B cell (primary cell): ENCODE results near the gene EPG5. TPM values are rescaled to one million over a fixed set of nuclear protein-coding genes. Genes with fewer than 3 reads are reported as not detected.

ENCODE experiments used
- ATAC-seq: fragments of 200-7000 bp; cut with Tn5 transposase; one replicate; pipeline ENCODE4 v1.10.0; 2021; ENCODE audit warnings: low read depth, mild to moderate bottlenecking, moderate number of reproducible peaks, moderate library complexity
- CTCF ChIA-PET: fragments of 350-600 bp; sonication (Branson Sonifier 250); formaldehyde crosslinking; loops from one replicate; lab custom pipeline; 2021; ENCODE audit warnings: antibody characterized with exemption, inconsistent platforms; lab: Charles Lee
- POLR2A ChIA-PET: fragments of 350-600 bp; sonication (Branson Sonifier 250); formaldehyde crosslinking; loops from one replicate; lab custom pipeline; 2021; ENCODE audit warnings: antibody characterized with exemption; lab: Charles Lee
- DNase-seq: peaks from one replicate; pipeline ENCODE4 v3.0.0; 2013
- H2AFZ ChIP-seq: 2 replicates; pipeline ENCODE4 v1.6.1; 2012; ENCODE audit warnings: mild to moderate bottlenecking, low read depth, low read length; ENCODE audit not compliant: insufficient read depth, poor library complexity, severe bottlenecking
- H3K27ac ChIP-seq, 2 donors: 1 replicate in 1 of 2; 2 replicates in 1 of 2; pipeline ENCODE4 v1.5.1; 2012 to 2013; ENCODE audit warnings: low read length in 2 of 2, mild to moderate bottlenecking in 2 of 2, moderate library complexity in 1 of 2
- H3K27me3 ChIP-seq, 4 experiments: fragments of 200-600 bp in 1 of 4; sonication (generic) in 1 of 4; replicated peaks in 1 of 4; 1 replicate in 2 of 4; 2 replicates in 2 of 4; pipeline versions ENCODE4 v1.6.1 to v1.7.0; 2013 to 2016; ENCODE audit warnings: low read length in 3 of 4, mild to moderate bottlenecking in 2 of 4, mixed read lengths in 1 of 4, moderate library complexity in 1 of 4; ENCODE audit not compliant: insufficient read depth in 4 of 4, control insufficient read depth in 3 of 4; ENCODE audit errors: control extremely low read depth in 1 of 4
- H3K36me3 ChIP-seq, 2 experiments: replicated peaks in 1 of 2; 1 replicate in 1 of 2; 2 replicates in 1 of 2; pipeline versions ENCODE4 v1.6.1 to v1.7.1; 2013; ENCODE audit warnings: low read length in 1 of 2; ENCODE audit not compliant: insufficient read depth in 2 of 2, control insufficient read depth in 1 of 2; ENCODE audit errors: control extremely low read depth in 1 of 2, extremely low read depth in 1 of 2
- H3K4me1 ChIP-seq, 2 donors: fragments of 200-600 bp in 1 of 2; sonication (generic) in 1 of 2; 1 replicate in 1 of 2; 2 replicates in 1 of 2; pipeline versions ENCODE4 v1.5.1 to v1.6.1; 2013 to 2017; ENCODE audit warnings: low read length in 2 of 2; ENCODE audit not compliant: control insufficient read depth in 2 of 2, insufficient read depth in 2 of 2
- H3K4me2 ChIP-seq: replicated peaks from 2 replicates; pipeline ENCODE3; 2012; ENCODE audit warnings: mild to moderate bottlenecking, low read depth, low read length; ENCODE audit not compliant: poor library complexity, severe bottlenecking
- H3K4me3 ChIP-seq, 5 experiments: fragments of 200-600 bp in 1 of 5; sonication (generic) in 1 of 5; 1 replicate in 3 of 5; 2 replicates in 2 of 5; pipeline versions ENCODE4 v1.5.1 to v1.7.0; 2011 to 2016; ENCODE audit warnings: low read length in 4 of 5, mild to moderate bottlenecking in 4 of 5, low read depth in 2 of 5, control low read depth in 1 of 5, moderate library complexity in 1 of 5; ENCODE audit not compliant: insufficient read depth in 1 of 5; ENCODE audit errors: control extremely low read depth in 1 of 5, extremely low read depth in 1 of 5
- H3K79me2 ChIP-seq: fragments of 200-600 bp; sonication (generic); one replicate; pipeline ENCODE4 v1.6.0; 2016; ENCODE audit warnings: low read length; ENCODE audit not compliant: control insufficient read depth, insufficient read depth
- H3K9ac ChIP-seq: fragments of 200-600 bp; sonication (generic); 2 replicates; pipeline ENCODE4 v1.6.1; 2017; ENCODE audit warnings: mild to moderate bottlenecking, low read length, moderate library complexity
- H3K9me3 ChIP-seq, 3 donors: one replicate each; pipeline versions ENCODE4 v1.6.1 to v1.7.1; 2013; ENCODE audit warnings: low read length in 2 of 3; ENCODE audit not compliant: control insufficient read depth in 2 of 3, insufficient read depth in 1 of 3; ENCODE audit errors: control extremely low read depth in 1 of 3
- H4K20me1 ChIP-seq: 2 replicates; pipeline ENCODE4 v1.6.0; 2012; ENCODE audit warnings: mild to moderate bottlenecking, low read length; ENCODE audit not compliant: insufficient read depth, control insufficient read depth, poor library complexity, severe bottlenecking
- H3K27ac Mint-ChIP-seq: one replicate; pipeline ENCODE4 v1.8.0; 2021; ENCODE audit warnings: mixed read lengths
- H3K27me3 Mint-ChIP-seq: one replicate; pipeline ENCODE4 v1.8.0; 2021; ENCODE audit warnings: mixed read lengths
- H3K4me1 Mint-ChIP-seq: one replicate; pipeline ENCODE4 v1.8.0; 2021; ENCODE audit warnings: mixed read lengths
- H3K4me3 Mint-ChIP-seq: one replicate; pipeline ENCODE4 v1.8.0; 2021; ENCODE audit warnings: mixed read lengths
- H3K9me3 Mint-ChIP-seq: one replicate; pipeline ENCODE4 v1.8.0; 2022; ENCODE audit warnings: mixed read lengths; ENCODE audit not compliant: insufficient read depth
- EZH2 ChIP-seq: IDR thresholded peaks from 2 replicates; pipeline ENCODE4 v1.6.1; 2012; ENCODE audit warnings: borderline replicate concordance, low read depth, mild to moderate bottlenecking, moderate library complexity, low read length; ENCODE audit not compliant: insufficient read depth, poor library complexity, severe bottlenecking
- WGBS: methylation state at CpG from one replicate; pipeline ENCODE4 v1.1.5; 2013; ENCODE audit warnings: missing lambda C conversion rate; ENCODE audit not compliant: insufficient coverage; 5-methylcytosine and 5-hydroxymethylcytosine counted together
- intact Hi-C: fragments of 100-400 bp; cut with micrococcal nuclease; formaldehyde crosslinking; loops from one replicate; pipeline ENCODE4 v1.10.0; 2022
- polyA plus RNA-seq: library from polyadenylated mRNA; depleted of rRNA; stranded (reverse); fragments of >200 nt; gene quantifications from 2 replicates; pipeline ENCODE4 v1.2.3, GENCODE V29; 2012
- total RNA-seq, 2 donors: library from RNA; stranded (reverse); fragments of 120-200 nt in 1 of 2; gene quantifications; 1 replicate in 1 of 2; 2 replicates in 1 of 2; pipeline versions ENCODE4 v1.2.3 to v1.2.4, GENCODE V29; 2013 to 2022
- TF ChIP-seq, protein P1 (sequence below): fragments of 200-600 bp; IDR thresholded peaks from one replicate; pipeline ENCODE4 v1.8.0; 2022; ENCODE audit warnings: antibody characterized with exemption, mild to moderate bottlenecking

EPG5 gene
- total and polyA plus RNA-seq, 2 donors (not counting 1 experiment from before 2014, with no cell fraction given) = 10.3 to 50.4 TPM

- H4K20me1 ChIP-seq = no peaks in the 10 kb centered on the region
- H3K4me3 ChIP-seq = no peak overlapping the region
- H3K79me2 ChIP-seq = peaks cover 5% of the 10 kb centered on the region
- no peak overlapping the region for H3K4me2 ChIP-seq
- no peak overlapping the region for H2AFZ ChIP-seq
- Mint-ChIP-seq H3K4me3 (no peak overlapping the region), H3K27ac (no peak overlapping the region), H3K9me3 (no peaks in the 10 kb centered on the region), H3K4me1 (no peaks in the 10 kb centered on the region), H3K27me3 (no peaks in the 10 kb centered on the region)
- H3K27ac ChIP-seq = no peak overlapping the region
- no peaks in the 10 kb centered on the region for H3K9me3 ChIP-seq
- no peaks in the 10 kb centered on the region for H3K4me1 ChIP-seq
- H3K27me3 ChIP-seq = no peaks in the 10 kb centered on the region
- intact Hi-C loops = no loop called here
- H3K36me3 ChIP-seq = peaks cover 26 to 75% of the 10 kb centered on the region in 2 experiments
- TF ChIP-seq EZH2 = no peak
- TF ChIP-seq, protein P1, sequence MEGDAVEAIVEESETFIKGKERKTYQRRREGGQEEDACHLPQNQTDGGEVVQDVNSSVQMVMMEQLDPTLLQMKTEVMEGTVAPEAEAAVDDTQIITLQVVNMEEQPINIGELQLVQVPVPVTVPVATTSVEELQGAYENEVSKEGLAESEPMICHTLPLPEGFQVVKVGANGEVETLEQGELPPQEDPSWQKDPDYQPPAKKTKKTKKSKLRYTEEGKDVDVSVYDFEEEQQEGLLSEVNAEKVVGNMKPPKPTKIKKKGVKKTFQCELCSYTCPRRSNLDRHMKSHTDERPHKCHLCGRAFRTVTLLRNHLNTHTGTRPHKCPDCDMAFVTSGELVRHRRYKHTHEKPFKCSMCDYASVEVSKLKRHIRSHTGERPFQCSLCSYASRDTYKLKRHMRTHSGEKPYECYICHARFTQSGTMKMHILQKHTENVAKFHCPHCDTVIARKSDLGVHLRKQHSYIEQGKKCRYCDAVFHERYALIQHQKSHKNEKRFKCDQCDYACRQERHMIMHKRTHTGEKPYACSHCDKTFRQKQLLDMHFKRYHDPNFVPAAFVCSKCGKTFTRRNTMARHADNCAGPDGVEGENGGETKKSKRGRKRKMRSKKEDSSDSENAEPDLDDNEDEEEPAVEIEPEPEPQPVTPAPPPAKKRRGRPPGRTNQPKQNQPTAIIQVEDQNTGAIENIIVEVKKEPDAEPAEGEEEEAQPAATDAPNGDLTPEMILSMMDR = no peak
- no peak overlapping the region for H3K9ac ChIP-seq
- POLR2A ChIA-PET = no interaction called here
- WGBS = no CpG with 5 or more reads among the region's 4 CpGs
- no peak for ATAC-seq
- DNase-seq = no peak
- CTCF ChIA-PET = interaction anchor here (0.9 kb wide), 1 partner anchor 11 kb away, joined by 4 read pairs; no protein-coding TSS in a partner anchor
Measured at GRCh38 chr18:45951016-45951714, 16.0 kb downstream of the EPG5 start.

GRCh38 chr18:45945669-45946068, 21.5 kb downstream of the EPG5 start:
- Histone ChIP-seq H3K4me1 (no peaks in the 10 kb centered on the region), H4K20me1 (no peaks in the 10 kb centered on the region), H3K4me2 (no peak overlapping the region), H3K9me3 (no peaks in the 10 kb centered on the region), H3K36me3 (peaks cover 21 to 82% of the 10 kb centered on the region in 2 experiments), H3K9ac (no peak overlapping the region), H2AFZ (no peak overlapping the region), H3K27me3 (no peaks in the 10 kb centered on the region), H3K4me3 (no peak overlapping the region), H3K27ac (no peak overlapping the region), H3K79me2 (no peaks in the 10 kb centered on the region)
- DNase-seq (no peak), ATAC-seq (no peak)
- intact Hi-C loops = no loop called here
- TF ChIP-seq, protein P1 = no peak
- TF ChIP-seq EZH2 = no peak
- no CpG with 5 or more reads among the region's 5 CpGs for WGBS
- H3K9me3 Mint-ChIP-seq = no peaks in the 10 kb centered on the region
- H3K27me3 Mint-ChIP-seq = no peaks in the 10 kb centered on the region
- H3K4me3 Mint-ChIP-seq = no peak overlapping the region
- ChIA-PET CTCF (no interaction called here), POLR2A (no interaction called here)
- no peak overlapping the region for H3K27ac Mint-ChIP-seq
- H3K4me1 Mint-ChIP-seq = no peaks in the 10 kb centered on the region
